Measurements from ENCODE around the gene C12orf75. TPM values are rescaled to one million over a fixed set of nuclear protein-coding genes. Genes with fewer than 3 reads are reported as not detected.

The C12orf75 gene
- total RNA-seq, 2 donors from 2014 or later = 2.1 to 2.7 TPM

- no peak overlapping the region for H3K4me3 ChIP-seq
- TF ChIP-seq CTCF (IDR thresholded peaks at IDR 0.05) = no peak
- no peak overlapping the region for H3K27ac ChIP-seq
- no peaks in the 10 kb centered on the region for H3K4me1 ChIP-seq
- H3K9me3 ChIP-seq = no peaks in the 10 kb centered on the region
- DNase-seq (ENCODE audit: low spot score) = no peak
- no peaks in the 10 kb centered on the region for H3K27me3 ChIP-seq
- no peaks in the 10 kb centered on the region for H3K36me3 ChIP-seq
These were observed 12.4 kb upstream of the C12orf75 start for GRCh38 chr12:105317942-105318621.

- H3K9me3 ChIP-seq = no peaks in the 10 kb centered on the region
- H3K27me3 ChIP-seq = no peaks in the 10 kb centered on the region
- no peak for DNase-seq (ENCODE audit: low spot score)
- no peak overlapping the region for H3K27ac ChIP-seq
- no peaks in the 10 kb centered on the region for H3K4me1 ChIP-seq
- no peak for TF ChIP-seq CTCF (IDR thresholded peaks at IDR 0.05)
- no peak overlapping the region for H3K4me3 ChIP-seq
- no peaks in the 10 kb centered on the region for H3K36me3 ChIP-seq
These were observed 11.6 kb upstream of the C12orf75 start for GRCh38 chr12:105318651-105319483.

- no peaks in the 10 kb centered on the region for H3K36me3 ChIP-seq
- H3K4me1 ChIP-seq = no peaks in the 10 kb centered on the region
- no peaks in the 10 kb centered on the region for H3K27me3 ChIP-seq
- H3K9me3 ChIP-seq = no peaks in the 10 kb centered on the region
- H3K4me3 ChIP-seq = no peak overlapping the region
- TF ChIP-seq CTCF (IDR thresholded peaks at IDR 0.05) = no peak
- no peak overlapping the region for H3K27ac ChIP-seq
- DNase-seq (ENCODE audit: low spot score) = no peak
These were observed 10.7 kb upstream of the C12orf75 start for GRCh38 chr12:105319691-105320209.

- Histone ChIP-seq H3K4me1 (no peaks in the 10 kb centered on the region), H3K9me3 (no peaks in the 10 kb centered on the region), H3K4me3 (no peak overlapping the region), H3K27ac (no peak overlapping the region), H3K36me3 (no peaks in the 10 kb centered on the region), H3K27me3 (no peaks in the 10 kb centered on the region)
- DNase-seq (ENCODE audit: low spot score) = no peak
- no peak for TF ChIP-seq CTCF (IDR thresholded peaks at IDR 0.05)
These were observed 9.4 kb upstream of the C12orf75 start for GRCh38 chr12:105321125-105321524.

GRCh38 chr12:105322070-105322469 is 8.4 kb upstream of the C12orf75 start:
- H3K4me1 ChIP-seq = no peaks in the 10 kb centered on the region
- H3K36me3 ChIP-seq = no peaks in the 10 kb centered on the region
- no peak for DNase-seq (ENCODE audit: low spot score)
- no peak for TF ChIP-seq CTCF (IDR thresholded peaks at IDR 0.05)
- no peaks in the 10 kb centered on the region for H3K9me3 ChIP-seq
- no peaks in the 10 kb centered on the region for H3K27me3 ChIP-seq
- H3K27ac ChIP-seq = no peak overlapping the region
- no peak overlapping the region for H3K4me3 ChIP-seq
